GM12801 (cell line): ENCODE results near the gene MBNL3.

ENCODE experiments used
- CTCF ChIP-seq: IDR thresholded peaks from one replicate; pipeline ENCODE4 v1.5.1; 2011; ENCODE audit warnings: control low read depth; ENCODE audit not compliant: insufficient read length; ENCODE audit errors: extremely low read depth

MBNL3 gene

GRCh38 chrX:132488819-132489577 lies at the start of gene MBNL3:
MBNL3 (minus strand) TSS chrX:132489038; CDS start chrX:132439611, 49,427 bp downstream.
- no peak for TF ChIP-seq CTCF

GRCh38 chrX:132533409-132533808 lies 44.6 kb upstream of the MBNL3 start:
- TF ChIP-seq CTCF = no peak

- no peak for TF ChIP-seq CTCF
Observed at GRCh38 chrX:132532913-132533312, 44.1 kb upstream of the MBNL3 start.

DNA sequence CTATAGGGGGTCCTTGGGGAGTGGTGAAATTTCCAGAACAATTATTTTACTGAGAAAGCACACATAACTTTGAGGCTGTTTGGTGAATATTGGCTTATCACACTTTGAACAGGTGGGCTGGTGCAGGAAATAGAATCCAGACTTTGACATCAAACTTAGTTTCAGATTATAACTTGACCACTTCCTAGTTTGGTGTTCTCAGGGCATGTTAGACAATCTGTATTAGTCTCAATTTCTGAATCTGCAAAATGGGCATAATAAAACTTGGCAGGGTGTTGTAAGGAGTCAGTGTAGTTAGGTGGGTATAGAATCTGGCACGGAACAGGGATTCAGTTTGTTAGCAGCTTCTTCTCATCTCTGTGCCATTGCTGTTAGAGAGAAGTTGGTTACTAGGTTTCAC lies 43.3 kb upstream of the MBNL3 start:
- TF ChIP-seq CTCF = no peak

DNA sequence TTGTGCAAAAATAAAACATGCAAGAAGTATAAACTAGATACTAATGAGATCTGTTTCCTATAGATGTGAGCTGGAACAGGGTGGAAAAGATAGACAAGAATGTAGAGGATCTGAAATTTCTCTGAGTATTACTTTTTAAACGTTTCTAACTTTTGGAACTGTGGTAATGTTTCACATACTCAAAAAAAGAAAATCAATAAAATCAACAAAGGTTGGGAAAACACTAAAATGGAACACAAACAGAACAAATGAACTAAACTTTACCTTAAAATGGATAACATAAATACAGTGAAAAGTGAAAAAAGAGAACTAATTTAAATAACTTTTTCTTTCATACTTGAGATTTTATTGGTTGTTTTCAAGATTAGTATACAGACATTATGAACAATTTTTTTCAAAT lies 32.0 kb upstream of the MBNL3 start:
- TF ChIP-seq CTCF = no peak

DNA sequence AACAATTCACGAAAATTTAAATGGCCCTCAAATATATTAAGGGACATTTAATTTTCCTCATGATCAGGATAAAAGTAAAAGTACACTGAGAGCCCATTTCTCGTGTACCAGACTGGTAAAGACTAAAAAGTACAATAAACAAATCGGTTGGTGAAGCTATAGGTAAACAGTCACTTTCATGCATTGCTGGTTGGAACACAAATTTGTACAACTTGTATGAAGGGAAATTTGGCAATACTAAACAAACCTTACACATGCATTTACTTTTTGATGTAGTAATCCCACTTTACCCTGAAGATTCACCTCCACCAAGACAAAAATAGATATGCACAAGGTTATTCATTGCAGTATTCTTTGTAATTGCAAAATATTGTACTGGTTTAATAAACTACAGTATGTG lies 31.4 kb upstream of the MBNL3 start:
- no peak for TF ChIP-seq CTCF

- TF ChIP-seq CTCF = no peak
Observed at GRCh38 chrX:132518401-132518800, 29.6 kb upstream of the MBNL3 start.
